DMS53 treated with DMSO at 0.1 percent for 48 hours (cell line): ENCODE measurements around the gene LASP1.

Experiments used
- DNase-seq: peaks from one replicate; lab custom pipeline; 2025; ENCODE audit not compliant: unreplicated experiment; lab: John Stamatoyannopoulos, UW

LASP1 gene

DNA sequence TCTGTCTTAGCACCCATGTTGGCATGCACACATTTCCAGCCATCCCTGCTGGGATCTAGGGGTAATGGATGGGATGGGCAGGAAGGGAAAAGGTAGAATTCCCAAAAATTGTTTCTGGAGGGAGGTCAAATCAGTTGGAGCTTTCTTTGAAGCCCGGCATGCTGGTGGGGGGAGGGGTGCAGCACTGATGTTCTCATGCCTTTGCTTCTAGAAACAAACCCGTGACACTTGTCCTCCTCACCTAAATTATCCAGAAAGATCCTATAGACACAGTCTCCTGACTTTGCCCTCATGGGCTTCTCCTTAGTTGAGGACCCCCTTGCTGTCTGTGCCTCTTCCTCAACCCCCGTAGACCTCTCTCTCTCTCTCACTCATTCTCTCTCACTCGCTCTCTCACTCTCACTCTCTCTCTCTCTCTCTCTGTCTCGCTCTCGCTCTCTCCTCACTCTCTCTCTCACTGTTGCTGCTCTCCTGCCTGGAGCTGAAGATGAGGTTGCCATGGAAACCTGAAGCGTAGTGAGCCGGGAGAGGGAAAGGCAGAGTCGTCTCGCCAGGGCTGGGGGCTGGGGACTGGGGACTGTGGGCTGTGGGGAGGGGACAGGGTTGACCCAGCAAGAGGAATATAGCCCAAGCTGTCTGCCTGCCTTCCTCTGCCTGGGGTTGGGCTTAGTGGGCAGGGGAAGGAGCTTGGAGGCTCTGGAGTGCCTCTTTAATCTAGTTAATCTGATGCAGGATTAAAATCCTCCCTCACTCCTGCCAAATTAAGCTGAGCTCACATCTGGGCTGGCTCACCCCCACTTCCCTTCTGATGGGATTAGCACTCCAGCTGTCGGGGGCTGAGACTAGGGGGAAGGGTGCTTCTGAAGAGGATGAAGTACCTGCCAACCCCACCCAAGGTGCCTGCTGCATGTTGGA lies 16.1 kb downstream of the LASP1 start:
- no peak for DNase-seq

DNA sequence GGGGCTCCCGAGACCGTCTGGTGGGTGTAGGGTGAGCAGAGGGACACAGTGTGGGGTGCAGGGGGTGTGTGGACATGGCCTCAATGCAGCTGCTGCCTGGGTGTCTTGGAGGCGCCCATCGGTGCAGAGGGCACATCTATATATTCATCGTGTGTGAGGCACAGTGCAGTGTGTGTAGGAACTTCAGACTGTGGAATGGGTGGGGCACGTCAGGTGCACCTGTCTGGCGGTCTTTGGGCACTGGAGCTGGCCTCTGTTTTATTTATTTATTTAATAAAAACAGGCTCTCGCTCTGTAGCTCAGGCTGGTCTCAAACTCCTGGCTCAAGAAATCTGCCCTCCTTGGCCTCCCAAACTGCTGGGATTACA lies 16.8 kb downstream of the LASP1 start:
- no peak for DNase-seq

DNA sequence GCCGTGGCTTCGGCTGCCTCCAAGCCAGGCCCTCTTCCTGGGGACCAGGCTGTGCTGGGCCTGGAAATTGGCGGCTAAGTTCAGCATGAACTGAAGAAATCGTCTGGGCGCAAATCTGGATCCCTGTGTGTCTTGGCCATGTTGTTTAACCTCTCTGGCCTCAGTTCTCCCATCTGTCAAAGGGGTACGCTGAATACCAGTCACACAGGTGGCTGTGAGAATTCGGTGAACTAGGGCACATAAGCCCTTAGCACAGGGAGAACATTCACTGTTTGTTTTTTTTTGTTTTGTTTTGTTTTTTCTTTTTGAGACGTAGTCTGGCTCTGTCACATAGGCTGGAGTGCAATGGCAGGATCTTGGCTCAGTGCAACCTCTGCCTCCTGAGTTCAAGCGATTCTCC lies 19.0 kb downstream of the LASP1 start:
- no peak for DNase-seq

DNA sequence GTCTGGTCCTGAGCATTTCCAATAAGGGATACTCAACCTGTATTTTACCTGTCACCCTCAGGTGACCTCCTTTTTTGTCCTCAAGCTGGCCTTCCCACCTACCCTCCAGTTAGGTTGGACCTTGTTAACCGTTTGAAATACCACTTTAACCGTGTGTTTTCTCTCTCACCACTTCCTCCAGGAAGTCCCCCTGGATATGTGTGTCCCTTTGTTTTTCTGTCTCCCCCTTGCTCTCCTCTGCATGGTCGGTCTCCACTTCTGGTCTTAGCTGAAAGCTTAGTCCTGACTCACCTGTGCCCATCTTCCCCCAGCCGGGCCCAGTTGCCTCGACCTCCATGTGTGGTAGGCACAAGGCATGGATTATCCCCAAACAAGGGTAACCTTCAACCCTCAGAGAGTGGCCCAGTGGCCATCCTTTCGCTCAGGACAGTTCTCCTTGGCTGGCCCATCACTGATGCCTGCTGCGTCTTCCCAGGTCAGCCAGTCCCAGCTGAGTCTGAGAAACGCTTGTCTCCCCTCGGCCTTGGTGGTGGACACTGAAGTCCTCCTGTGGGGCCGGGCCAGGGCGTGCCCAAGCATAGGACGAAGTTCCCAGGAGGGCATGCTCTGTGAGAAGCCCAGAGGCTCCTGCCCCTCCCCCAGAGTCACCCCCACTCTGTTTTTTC lies 20.0 kb downstream of the LASP1 start:
- no peak for DNase-seq

DNA sequence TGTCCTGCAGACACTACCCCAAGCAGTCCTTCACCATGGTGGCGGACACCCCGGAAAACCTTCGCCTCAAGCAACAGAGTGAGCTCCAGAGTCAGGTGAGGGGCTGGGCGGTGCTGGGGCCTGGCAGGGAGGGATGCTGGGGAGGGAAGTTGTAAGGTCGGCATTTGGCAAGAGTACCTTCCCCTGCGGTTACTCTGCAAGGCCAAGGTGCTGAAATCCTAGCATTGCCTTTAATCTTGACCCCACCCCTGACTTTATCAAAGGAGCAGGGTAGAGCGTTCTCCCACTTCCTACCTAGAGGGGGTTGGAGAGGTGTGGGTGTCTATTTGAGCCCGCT lies 20.5 kb downstream of the LASP1 start:
- no peak for DNase-seq

DNA sequence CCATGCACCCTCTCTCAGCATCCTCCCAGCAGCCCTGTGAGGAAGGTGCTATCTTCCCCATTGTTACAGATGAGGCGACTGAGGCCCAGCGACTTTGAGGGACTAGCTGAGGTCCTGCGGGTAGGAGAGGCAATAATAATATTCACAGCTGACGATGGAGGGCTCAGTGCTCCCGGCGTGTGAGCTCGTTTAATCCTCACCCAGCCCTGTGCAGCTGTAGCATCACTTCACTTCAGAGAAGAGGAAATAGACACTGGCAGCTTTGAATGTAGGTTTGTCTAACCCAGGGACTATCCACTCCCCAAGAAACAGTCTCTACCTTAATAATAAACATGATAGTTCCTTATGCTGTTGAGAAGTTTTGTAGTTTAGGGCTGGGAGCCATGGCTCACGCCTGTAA lies 21.6 kb downstream of the LASP1 start:
- no peak for DNase-seq

DNA sequence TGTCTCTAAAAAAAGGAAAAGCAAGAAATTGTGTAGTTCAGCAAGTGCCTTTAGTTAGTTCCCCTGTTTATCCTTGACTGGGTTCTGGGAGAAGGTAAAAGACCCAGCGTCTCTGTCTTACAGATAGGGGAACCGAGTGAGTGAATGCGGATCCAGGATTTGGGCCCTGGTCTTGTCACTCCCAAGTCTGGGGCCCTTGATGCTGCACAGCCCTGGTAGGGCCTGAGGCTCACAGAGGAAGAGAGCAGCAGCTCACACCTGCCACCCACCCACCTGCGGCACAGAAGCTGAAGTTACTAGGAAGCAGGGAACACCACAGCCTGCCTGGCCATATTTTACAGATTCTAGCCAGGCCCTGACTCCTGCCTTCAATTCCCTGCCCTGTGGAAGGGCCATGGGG lies 22.2 kb downstream of the LASP1 start:
- DNase-seq, result no peak

DNA sequence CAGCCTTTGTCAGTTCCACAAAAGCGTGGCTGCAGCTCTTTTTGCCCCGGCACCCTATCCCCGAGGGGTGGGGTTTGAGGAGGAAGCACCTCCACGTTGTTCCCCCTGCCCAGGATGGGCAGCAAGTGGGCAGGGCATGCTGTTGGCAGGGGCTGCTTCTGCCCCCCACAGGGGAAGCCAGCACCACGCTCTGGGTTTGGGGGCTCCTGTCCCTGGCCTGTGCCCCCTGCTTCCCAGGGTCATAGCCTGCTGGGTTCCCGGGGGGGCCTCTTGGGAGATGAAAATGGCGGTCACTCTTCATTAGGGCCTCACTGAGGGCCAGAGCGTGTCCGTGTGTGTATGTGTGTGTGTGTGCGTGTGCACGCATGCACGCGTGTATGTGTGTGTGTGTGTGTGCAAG lies 22.8 kb downstream of the LASP1 start:
- no peak for DNase-seq

DNA sequence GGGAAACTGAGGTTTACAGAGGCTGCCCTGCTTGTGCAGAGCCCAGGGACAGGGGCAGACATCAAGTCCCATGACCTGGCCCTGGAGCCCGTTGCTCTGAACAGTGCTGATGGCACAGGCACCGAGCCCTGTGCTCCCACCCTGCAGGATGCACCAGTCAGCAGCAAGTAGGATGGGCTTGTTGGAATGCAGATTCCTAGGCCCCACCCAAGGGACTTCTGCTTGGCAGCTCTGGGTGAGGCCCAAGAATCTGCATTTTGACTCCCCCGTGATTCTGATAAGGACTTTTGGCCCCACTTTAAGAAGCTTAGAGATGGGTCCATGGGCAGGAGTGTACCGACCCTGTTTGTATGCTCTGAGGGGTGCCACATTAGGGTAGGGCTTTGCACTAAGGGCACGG lies 23.3 kb downstream of the LASP1 start:
- DNase-seq, result no peak

DNA sequence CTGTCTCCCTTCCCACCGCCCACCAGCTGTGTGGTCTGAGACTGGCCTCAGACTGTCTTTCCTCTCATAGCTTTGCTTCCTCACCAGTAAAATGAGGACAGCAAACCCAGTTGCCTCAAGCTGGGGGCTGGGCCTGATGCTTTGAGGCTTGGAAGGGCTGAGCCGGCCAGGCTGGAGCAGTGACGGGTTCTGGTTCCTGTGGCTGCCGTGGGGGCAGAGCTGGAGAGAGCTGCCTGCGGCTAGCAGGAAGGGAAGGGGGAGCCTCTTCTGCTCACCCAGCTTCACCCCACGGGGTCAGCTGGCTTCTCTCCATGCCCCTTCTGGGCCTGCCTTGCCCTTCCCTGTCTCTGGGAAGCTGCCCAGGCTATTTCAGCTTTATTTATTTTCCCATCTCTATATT lies 23.7 kb downstream of the LASP1 start:
- DNase-seq, result no peak

DNA sequence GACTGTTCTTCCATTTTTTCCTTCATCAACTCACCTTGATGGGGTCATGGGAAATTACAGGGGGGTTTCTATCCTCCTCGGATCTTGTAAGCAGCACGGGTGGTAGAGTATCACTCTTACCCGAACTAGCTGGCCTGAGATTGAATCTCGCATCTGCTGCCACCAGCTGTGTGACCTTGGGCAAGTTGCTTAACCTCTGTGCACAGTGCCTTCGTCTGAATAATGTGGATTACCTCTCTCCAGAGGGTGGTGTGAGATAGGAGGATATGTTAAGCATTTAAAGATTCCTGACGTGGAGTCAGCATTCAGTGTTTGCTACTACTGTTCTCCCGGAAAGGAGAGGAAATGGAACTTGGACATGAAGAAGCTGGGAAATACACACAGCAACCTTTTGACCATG lies 24.4 kb downstream of the LASP1 start:
- DNase-seq, result no peak

DNA sequence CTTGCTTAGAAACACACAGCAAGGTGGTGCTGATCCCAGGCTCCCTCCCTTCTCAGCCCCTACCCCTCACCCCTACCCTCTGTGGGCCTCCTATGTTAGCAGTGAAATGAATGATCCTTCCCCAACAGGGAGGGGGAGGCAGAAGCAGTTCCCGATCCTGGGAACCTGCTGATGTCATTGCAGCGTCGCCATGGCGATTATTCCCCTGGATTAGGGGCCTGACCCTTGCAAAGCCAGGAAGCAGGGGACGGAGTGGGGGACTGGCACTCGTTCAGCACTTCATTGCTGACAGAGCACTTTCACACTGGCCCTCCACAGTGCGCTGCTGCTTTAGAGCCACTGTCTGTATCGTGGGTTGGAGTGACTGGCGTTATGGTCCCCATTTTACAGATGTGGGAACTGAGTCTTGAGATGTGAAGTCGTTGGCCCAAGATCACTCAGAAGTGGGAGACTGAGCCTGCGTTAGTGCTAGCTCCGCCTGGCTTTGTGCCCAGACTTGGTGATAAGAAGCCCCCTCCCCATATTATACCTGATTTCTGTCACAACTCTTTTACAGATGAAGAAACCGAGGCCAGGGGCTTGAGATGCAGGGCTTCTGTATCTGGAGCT lies 26.6 kb downstream of the LASP1 start:
- no peak for DNase-seq

DNA sequence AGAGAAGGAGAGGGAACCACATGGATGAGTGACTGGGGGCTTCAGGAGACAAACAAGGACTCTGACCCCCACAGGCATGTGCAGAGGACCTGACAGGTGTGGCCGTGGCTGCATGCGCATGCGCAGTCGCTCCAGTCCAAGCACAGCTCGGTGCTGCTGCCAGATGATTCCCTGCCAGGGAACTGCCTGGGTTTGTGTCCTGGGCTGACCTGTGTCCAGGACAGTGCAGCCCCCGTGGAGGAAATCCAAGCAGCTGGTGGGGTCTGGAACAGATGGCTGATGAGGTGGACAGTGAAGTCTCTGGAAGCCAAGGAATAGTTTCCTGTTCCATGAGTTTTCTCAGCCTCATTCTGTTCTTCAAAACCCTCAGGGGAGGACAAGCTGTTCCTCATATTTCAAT lies 27.3 kb downstream of the LASP1 start:
- DNase-seq, result no peak

DNA sequence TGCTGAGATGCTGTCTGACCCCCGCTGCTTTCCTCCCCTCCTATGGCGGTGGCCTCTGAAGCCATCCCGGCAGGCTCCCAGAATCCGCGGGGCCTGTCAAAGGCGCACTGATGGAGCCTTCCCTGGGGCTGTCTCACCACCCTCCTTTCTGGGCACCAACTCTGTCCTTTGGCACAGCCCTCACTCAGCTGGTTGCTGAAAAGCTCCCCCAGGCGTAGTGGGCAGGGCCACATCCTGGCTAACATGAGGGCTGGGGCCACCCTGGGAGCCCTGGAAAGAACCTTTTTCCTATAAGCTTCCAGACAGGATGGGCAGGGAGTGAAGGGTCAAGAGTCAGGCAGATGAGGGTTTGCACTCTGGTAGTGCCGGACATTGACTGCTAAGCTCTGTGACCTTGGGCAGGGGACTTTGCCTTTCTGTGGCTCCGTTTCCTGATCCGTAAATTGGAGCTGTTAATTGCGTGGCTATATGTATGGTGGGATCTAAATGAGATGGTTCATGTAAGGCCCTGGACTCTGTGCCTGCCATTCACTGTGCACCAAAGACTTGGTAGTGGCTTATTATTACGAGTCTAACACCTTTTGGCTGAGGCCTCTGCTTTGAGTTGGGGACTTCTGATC lies 27.9 kb downstream of the LASP1 start:
- no peak for DNase-seq

DNA sequence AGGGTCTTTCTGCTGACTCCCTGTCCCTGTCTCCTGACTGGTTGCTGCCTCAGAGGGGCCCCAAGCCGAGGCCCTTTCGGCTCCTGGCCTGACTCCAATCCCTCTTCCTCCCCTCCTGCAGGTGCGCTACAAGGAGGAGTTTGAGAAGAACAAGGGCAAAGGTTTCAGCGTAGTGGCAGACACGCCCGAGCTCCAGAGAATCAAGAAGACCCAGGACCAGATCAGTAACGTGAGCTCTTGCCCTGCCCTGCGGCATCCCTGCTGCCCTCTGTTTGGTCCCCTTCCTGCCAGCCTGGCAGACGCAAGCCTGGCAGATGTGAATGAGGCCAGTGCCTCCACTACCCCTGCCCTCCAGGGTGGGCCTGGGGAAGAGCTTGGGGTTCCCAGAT lies 28.4 kb downstream of the LASP1 start:
- DNase-seq, result no peak

DNA sequence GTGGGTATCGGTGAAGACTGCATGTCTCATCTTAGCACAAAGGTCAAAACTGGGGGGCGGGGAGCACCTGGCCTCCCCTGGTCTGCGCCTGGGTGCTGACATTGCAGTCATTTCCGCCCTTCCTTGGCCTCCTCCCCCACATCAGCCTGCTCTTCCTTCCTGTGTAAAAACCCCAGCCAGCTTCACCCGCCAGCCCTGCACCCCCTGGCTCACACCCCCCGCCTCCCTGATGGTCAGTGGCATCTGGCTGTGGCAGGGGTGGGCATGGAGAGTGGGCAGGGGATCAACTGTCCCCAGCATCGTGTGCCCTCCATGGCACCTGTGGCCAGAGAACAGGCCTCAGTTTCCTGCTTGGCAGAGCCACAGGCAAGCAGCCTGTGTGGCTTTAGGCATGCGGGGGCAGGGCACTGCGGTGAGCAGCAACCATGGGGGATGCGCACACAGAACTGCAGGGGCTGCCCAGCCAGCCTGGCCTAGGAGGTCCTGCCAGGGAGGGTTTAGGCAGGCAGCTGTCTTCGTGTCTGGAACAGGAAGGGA lies 29.0 kb downstream of the LASP1 start:
- DNase-seq, result no peak

DNA sequence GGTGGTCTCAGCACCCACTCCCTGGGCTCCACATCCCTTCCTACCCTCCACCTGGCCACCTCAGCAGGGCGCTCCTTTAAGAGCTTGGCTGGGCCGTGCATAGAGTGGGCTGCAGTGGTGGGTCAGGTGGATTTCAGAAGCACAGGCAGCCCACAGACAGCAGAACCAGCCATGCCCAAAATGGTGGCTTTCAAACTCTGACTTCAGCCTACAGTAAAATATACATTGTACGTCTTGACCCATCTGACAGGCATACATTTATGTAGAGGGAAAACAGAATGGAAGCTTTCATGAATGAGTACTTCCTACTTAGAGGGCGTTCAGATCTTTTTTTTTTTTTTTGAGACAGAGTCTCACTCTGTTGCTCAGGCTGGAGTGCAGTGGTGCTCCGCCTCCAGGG lies 29.6 kb downstream of the LASP1 start:
- DNase-seq, result no peak

DNA sequence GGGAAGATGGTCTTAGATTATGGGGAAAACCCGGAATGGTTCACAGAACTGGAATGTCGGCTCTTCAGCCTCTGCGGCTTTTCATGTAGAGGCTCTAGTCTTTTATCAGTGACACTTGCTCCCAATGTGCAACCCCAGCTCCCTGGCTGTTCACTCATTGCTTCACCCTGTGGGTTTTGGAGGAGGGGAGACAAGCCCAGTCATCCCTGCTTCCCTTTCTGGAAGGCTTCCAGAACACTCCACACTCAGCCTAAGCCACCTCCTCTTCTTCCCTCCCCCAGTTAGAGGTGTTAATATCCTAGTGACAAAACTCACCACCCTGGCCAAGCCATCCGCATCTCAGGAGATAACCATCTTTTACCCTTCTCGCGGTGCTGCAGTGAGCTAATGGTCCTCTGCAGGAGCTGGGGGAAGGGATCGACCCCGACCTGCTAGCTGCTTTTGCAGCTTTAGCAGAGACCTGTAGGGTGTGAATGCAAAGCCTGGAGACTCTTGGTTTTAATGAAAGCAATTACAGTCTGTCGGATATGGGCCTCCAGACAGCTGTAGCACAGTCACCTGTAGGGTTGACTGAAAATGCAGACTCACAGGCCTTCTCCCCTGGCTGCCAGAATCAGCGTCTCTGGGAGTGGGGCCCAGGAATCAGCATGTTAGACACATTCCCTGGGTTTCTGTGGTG lies 31.3 kb downstream of the LASP1 start:
- DNase-seq, result no peak

DNA sequence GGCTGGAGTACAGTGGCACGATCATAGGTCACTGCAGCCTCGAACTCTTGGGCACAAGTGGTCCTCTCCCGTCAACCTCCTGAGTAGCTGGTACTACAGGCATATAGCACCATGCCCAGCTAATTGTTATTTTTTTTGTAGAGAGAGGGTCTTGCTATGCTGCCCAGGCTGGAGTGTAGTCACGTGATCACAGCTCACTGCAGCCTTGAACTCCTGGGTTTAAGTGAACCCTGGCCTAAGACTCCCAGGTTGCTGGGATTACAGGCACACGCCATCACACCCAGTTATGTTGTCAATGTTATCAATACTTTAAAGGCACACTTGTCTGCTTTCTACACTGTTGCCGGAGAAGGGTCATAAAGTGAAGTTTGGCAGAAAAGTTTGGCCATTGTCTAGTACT lies 33.5 kb downstream of the LASP1 start:
- no peak for DNase-seq

DNA sequence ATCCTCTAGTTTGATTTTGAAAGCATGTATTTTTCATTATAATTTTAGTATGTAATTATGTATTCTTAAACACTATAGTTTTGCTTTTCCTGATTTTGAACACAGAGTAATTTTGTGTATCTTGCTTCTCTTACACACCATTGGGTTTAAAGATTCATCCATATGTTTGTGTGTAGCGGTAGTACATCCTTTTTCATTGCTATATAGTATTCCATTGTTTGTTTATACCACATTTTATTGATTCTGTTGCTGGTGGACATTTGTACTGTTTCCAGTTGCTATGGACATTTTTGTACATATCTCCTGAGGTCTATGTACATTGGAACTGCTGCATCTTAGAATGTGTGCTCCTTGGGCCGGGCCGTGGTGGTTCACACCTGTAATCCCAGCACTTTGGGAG lies 35.0 kb downstream of the LASP1 start:
- DNase-seq, result no peak

DNA sequence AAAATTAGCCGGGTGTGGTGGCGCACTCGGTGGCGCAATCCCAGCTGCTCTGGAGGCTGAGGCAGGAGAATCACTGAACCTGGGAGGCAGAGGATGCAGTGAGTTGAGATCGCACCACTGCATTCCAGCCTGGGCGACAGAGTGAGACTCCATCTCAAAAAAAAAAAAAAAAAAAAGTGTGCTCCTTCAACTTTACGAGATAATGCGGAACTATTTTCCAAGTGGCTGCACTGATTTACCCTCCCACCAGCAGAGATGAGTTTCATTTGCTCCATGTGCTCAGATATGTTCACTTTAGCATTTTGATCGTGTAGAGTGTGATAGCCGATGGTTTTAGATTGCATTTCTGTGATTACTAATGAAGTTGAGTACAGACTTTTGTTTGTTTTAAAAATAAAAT lies 35.5 kb downstream of the LASP1 start:
- DNase-seq, result no peak
